ENCODE results near the gene ANO8. TPM values are rescaled to one million over a fixed set of nuclear protein-coding genes. Genes with fewer than 3 reads are reported as not detected.

The ANO8 gene
- total RNA-seq, 6 experiments from 2014 or later: 5.0 to 8.8 (median 6.6) TPM

GRCh38 chr19:17332360-17332676, 2.3 kb downstream of the ANO8 start:
- no peaks in the 10 kb centered on the region for H3K36me3 ChIP-seq
- TF ChIP-seq POLR2A (IDR thresholded peaks at IDR 0.05) (no peak), CTCF (IDR thresholded peaks at IDR 0.05) (no peak)
- no peak overlapping the region for H3K27ac ChIP-seq
- H3K9me3 ChIP-seq: no peaks in the 10 kb centered on the region
- peaks cover 0 to 24% (median 0%) of the 10 kb centered on the region in 4 donors for H3K4me1 ChIP-seq
- 95% methylated on average over 4 of the region's 8 CpGs for WGBS (ENCODE audit: insufficient coverage, low coverage, low lambda C conversion rate, missing lambda C conversion rate)
- intact Hi-C loops (cut with DNase I): no loop called here
- H3K4me3 ChIP-seq: no peak overlapping the region
- DNase-seq: no peak
- ATAC-seq: no peak
- H3K27me3 ChIP-seq: no peaks in the 10 kb centered on the region

DNA sequence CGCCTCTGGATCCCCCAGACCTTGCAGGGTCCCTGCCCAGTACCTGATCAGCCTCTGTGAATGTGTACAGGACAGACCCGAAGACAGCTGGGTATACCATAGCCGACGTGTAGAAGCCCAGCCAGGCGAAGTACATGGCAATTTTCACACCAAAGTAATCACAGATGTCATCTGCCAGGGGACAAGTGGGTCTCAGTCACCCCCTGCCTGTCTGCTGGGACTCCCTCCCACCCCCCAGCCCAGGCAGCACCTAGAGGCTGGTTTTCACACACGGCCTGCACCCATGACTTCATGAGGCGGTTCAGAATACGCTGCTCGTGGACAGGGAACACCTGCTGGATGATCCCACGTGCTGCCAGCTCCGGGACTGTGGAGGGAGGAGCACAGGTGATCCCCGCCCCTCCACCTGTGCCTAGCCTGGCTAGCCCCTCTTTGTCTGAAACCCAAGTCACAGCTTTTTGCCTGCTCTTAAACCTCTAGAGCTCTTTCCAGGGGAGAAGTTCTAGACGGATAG, 3.6 kb downstream of the ANO8 start:
- no peak for DNase-seq
- H3K27ac ChIP-seq: no peak overlapping the region
- no peaks in the 10 kb centered on the region for H3K9me3 ChIP-seq
- intact Hi-C loops (cut with DNase I): no loop called here
- WGBS (ENCODE audit: insufficient coverage, low coverage, low lambda C conversion rate, missing lambda C conversion rate): 78% methylated on average over 9 of the region's 13 CpGs
- H3K36me3 ChIP-seq: no peaks in the 10 kb centered on the region
- peaks cover 0 to 30% (median 4%) of the 10 kb centered on the region in 4 donors for H3K4me1 ChIP-seq
- H3K4me3 ChIP-seq: no peak overlapping the region
- no peaks in the 10 kb centered on the region for H3K27me3 ChIP-seq
- TF ChIP-seq POLR2A (IDR thresholded peaks at IDR 0.05): no peak
- no peak for TF ChIP-seq CTCF (IDR thresholded peaks at IDR 0.05)
- no peak for ATAC-seq

GRCh38 chr19:17330262-17331044, 4.2 kb downstream of the ANO8 start:
- no peaks in the 10 kb centered on the region for H3K9me3 ChIP-seq
- no peaks in the 10 kb centered on the region for H3K27me3 ChIP-seq
- DNase-seq (no peak), ATAC-seq (no peak)
- H3K4me1 ChIP-seq: peaks cover 0 to 36% (median 8%) of the 10 kb centered on the region in 4 donors
- H3K36me3 ChIP-seq: no peaks in the 10 kb centered on the region
- TF ChIP-seq CTCF (IDR thresholded peaks at IDR 0.05) (no peak), POLR2A (IDR thresholded peaks at IDR 0.05) (no peak)
- intact Hi-C loops (cut with DNase I): no loop called here
- H3K27ac ChIP-seq: no peak overlapping the region
- no peak overlapping the region for H3K4me3 ChIP-seq
- WGBS (ENCODE audit: insufficient coverage, low coverage, low lambda C conversion rate, missing lambda C conversion rate): 80% methylated on average over 9 of the region's 24 CpGs

- Histone ChIP-seq H3K9me3 (no peaks in the 10 kb centered on the region), H3K36me3 (no peaks in the 10 kb centered on the region), H3K4me1 (peaks cover 0 to 36% (median 10%) of the 10 kb centered on the region in 4 donors), H3K4me3 (no peak overlapping the region), H3K27ac (no peak overlapping the region), H3K27me3 (no peaks in the 10 kb centered on the region)
- TF ChIP-seq POLR2A (IDR thresholded peaks at IDR 0.05): no peak
- no peak for TF ChIP-seq CTCF (IDR thresholded peaks at IDR 0.05)
- ATAC-seq: no peak
- intact Hi-C loops (cut with DNase I): no loop called here
- WGBS (ENCODE audit: insufficient coverage, low coverage, low lambda C conversion rate, missing lambda C conversion rate): 69% methylated on average over 22 of the region's 51 CpGs
- no peak for DNase-seq
Measured at GRCh38 chr19:17329366-17330261, 5.0 kb downstream of the ANO8 start.

Measured in right lobe of liver (tissue), 6 donors.